IPS DF 19.7 (cell line): ENCODE data around the gene CDH26.

Experiments
- DNase-seq: peaks from one replicate; pipeline ENCODE4 v3.0.0-alpha.2; 2013; ENCODE audit warnings: low read depth, low spot score

The CDH26 gene

GRCh38 chr20:60013296-60014139 lies 55.3 kb downstream of the CDH26 start:
- no peak for DNase-seq

- DNase-seq: no peak
These were observed 58.2 kb downstream of the CDH26 start for GRCh38 chr20:60016406-60016805.

- no peak for DNase-seq
These were observed 62.0 kb downstream of the CDH26 start for GRCh38 chr20:60020251-60020650.

- no peak for DNase-seq
These were observed 62.9 kb downstream of the CDH26 start for GRCh38 chr20:60021104-60021503.

GRCh38 chr20:60022849-60023248 lies 64.6 kb downstream of the CDH26 start:
- DNase-seq: no peak

- no peak for DNase-seq
These were observed 66.0 kb downstream of the CDH26 start for GRCh38 chr20:60024245-60024644.

GRCh38 chr20:60024801-60025200 lies 66.6 kb downstream of the CDH26 start:
- DNase-seq: peak; percentile 23

- no peak for DNase-seq
These were observed 67.8 kb downstream of the CDH26 start for GRCh38 chr20:60026010-60026409.

- no peak for DNase-seq
These were observed 72.2 kb downstream of the CDH26 start for GRCh38 chr20:60030471-60030870.

GRCh38 chr20:60031107-60031506 lies 72.9 kb downstream of the CDH26 start:
- no peak for DNase-seq

- no peak for DNase-seq
These were observed 76.2 kb downstream of the CDH26 start for GRCh38 chr20:60034231-60035110.

- DNase-seq: no peak
These were observed 77.3 kb downstream of the CDH26 start for GRCh38 chr20:60035486-60035885.

- DNase-seq: no peak
These were observed 78.1 kb downstream of the CDH26 start for GRCh38 chr20:60036346-60036745.

- no peak for DNase-seq
These were observed 78.7 kb downstream of the CDH26 start for GRCh38 chr20:60036746-60037499.

GRCh38 chr20:60038400-60039008 lies 80.3 kb downstream of the CDH26 start:
- DNase-seq: no peak

GRCh38 chr20:60039526-60039925 lies 81.3 kb downstream of the CDH26 start:
- no peak for DNase-seq

GRCh38 chr20:60040471-60041162 lies 82.4 kb downstream of the CDH26 start:
- no peak for DNase-seq

GRCh38 chr20:60041436-60042165 lies 83.4 kb downstream of the CDH26 start:
- DNase-seq: peak; percentile 50

GRCh38 chr20:60043435-60043834 lies 85.2 kb downstream of the CDH26 start:
- DNase-seq: no peak

GRCh38 chr20:60046011-60046413 lies 87.8 kb downstream of the CDH26 start:
- no peak for DNase-seq
